ENCODE results near the gene ITIH5. TPM values are rescaled to one million over a fixed set of nuclear protein-coding genes. Genes with fewer than 3 reads are reported as not detected.

ITIH5 gene
- total and polyA plus RNA-seq, 8 donors, result 4.0 to 28.6 (median 14.6) TPM

- H3K4me3 ChIP-seq, result no peak overlapping the region
- TF ChIP-seq POLR2A (IDR thresholded peaks at IDR 0.05) (no peak), POLR2AphosphoS5 (IDR thresholded peaks at IDR 0.05) (peak in 2 of 3 donors; percentile 75 to 82)
- H3K4me1 ChIP-seq, result peaks cover 0 to 16% (median 7%) of the 10 kb centered on the region in 4 donors
- WGBS, 5 donors, result 26 to 59% (median 50%) methylated on average over 23 of the region's 23 CpGs
- peaks cover 0 to 75% (median 21%) of the 10 kb centered on the region in 3 donors for H3K27me3 ChIP-seq
- H3K9me3 ChIP-seq, result no peaks in the 10 kb centered on the region
- no peak overlapping the region for H3K27ac ChIP-seq
- peak; percentile 51 to 69 for DNase-seq
- no peaks in the 10 kb centered on the region for H3K36me3 ChIP-seq
- intact Hi-C loops (cut with DNase I; ENCODE audit: low total_unique reads), result no loop called here
Measured at GRCh38 chr10:7672341-7673134, 5.8 kb upstream of the ITIH5 start.

- no peak for DNase-seq
- TF ChIP-seq CTCF (IDR thresholded peaks at IDR 0.05), result no peak
- TF ChIP-seq POLR2AphosphoS5 (IDR thresholded peaks at IDR 0.05), result no peak
- no peak for TF ChIP-seq POLR2A (IDR thresholded peaks at IDR 0.05)
- no peak for TF ChIP-seq EP300 (IDR thresholded peaks at IDR 0.05)
- H3K4me1 ChIP-seq, result peaks cover 0 to 37% (median 22%) of the 10 kb centered on the region in 4 donors
- H3K27me3 ChIP-seq, result peaks cover 0 to 76% (median 31%) of the 10 kb centered on the region in 3 donors
- 74 to 83% (median 79%) methylated on average over 3 of the region's 3 CpGs for WGBS, 5 donors
- intact Hi-C loops (cut with DNase I; ENCODE audit: low total_unique reads), result no loop called here
- no peak overlapping the region for H3K4me3 ChIP-seq
- no peak overlapping the region for H3K27ac ChIP-seq
- H3K36me3 ChIP-seq, result no peaks in the 10 kb centered on the region
- no peaks in the 10 kb centered on the region for H3K9me3 ChIP-seq
Measured at GRCh38 chr10:7670157-7670556, 3.4 kb upstream of the ITIH5 start.

- intact Hi-C loops (cut with DNase I; ENCODE audit: low total_unique reads), result no loop called here
- DNase-seq, result peak in 1 of 2 donors; percentile 53
- WGBS, 5 donors, result 3 to 9% (median 4%) methylated on average over 21 to 40 of the region's 44 CpGs
- no peak for TF ChIP-seq EP300 (IDR thresholded peaks at IDR 0.05)
- no peaks in the 10 kb centered on the region for H3K36me3 ChIP-seq
- no peaks in the 10 kb centered on the region for H3K9me3 ChIP-seq
- H3K4me1 ChIP-seq, result peaks cover 0 to 37% (median 25%) of the 10 kb centered on the region in 4 donors
- H3K4me3 ChIP-seq, result peak overlapping the region; percentile 68 to 76 (median 70)
- peaks cover 0 to 82% (median 38%) of the 10 kb centered on the region in 3 donors for H3K27me3 ChIP-seq
- H3K27ac ChIP-seq, result peak overlapping the region in 4 of 5 donors; percentile 34 to 77 (median 52)
Measured at GRCh38 chr10:7667262-7668141, 736 bp upstream of the ITIH5 start.

- Histone ChIP-seq H3K9me3 (no peaks in the 10 kb centered on the region), H3K4me1 (peaks cover 0 to 33% (median 24%) of the 10 kb centered on the region in 4 donors), H3K36me3 (no peaks in the 10 kb centered on the region), H3K27ac (peak overlapping the region in 2 of 5 donors; percentile 76 to 77), H3K27me3 (peaks cover 0 to 82% (median 42%) of the 10 kb centered on the region in 3 donors), H3K4me3 (peak overlapping the region; percentile 68 to 76 (median 70))
- intact Hi-C loops (cut with DNase I; ENCODE audit: low total_unique reads), result no loop called here
- peak in 1 of 2 donors; percentile 41 for DNase-seq
- WGBS, 5 donors, result 7 to 18% (median 9%) methylated on average over 6 of the region's 6 CpGs
- TF ChIP-seq EP300 (IDR thresholded peaks at IDR 0.05) (no peak), POLR2A (IDR thresholded peaks at IDR 0.05) (no peak), CTCF (IDR thresholded peaks at IDR 0.05) (no peak), POLR2AphosphoS5 (IDR thresholded peaks at IDR 0.05) (no peak)
Measured at GRCh38 chr10:7665767-7666166, 999 bp downstream of the ITIH5 start.

GRCh38 chr10:7664707-7665106 lies 2.1 kb downstream of the ITIH5 start:
- DNase-seq, result no peak
- no peak overlapping the region for H3K4me3 ChIP-seq
- peak overlapping the region in 1 of 5 donors; percentile 77 for H3K27ac ChIP-seq
- peaks cover 0 to 38% (median 24%) of the 10 kb centered on the region in 4 donors for H3K4me1 ChIP-seq
- TF ChIP-seq EP300 (IDR thresholded peaks at IDR 0.05) (no peak), CTCF (IDR thresholded peaks at IDR 0.05) (no peak), POLR2A (IDR thresholded peaks at IDR 0.05) (no peak)
- H3K36me3 ChIP-seq, result no peaks in the 10 kb centered on the region
- H3K27me3 ChIP-seq, result peaks cover 0 to 78% (median 42%) of the 10 kb centered on the region in 3 donors
- WGBS, 5 donors, result 52 to 68% (median 59%) methylated on average over 2 of the region's 2 CpGs
- intact Hi-C loops (cut with DNase I; ENCODE audit: low total_unique reads), result no loop called here
- H3K9me3 ChIP-seq, result no peaks in the 10 kb centered on the region
